H1 (cell line): ENCODE results near the gene UFSP2.

Experiments
- CHD2 ChIP-seq: IDR thresholded peaks from 2 replicates; pipeline ENCODE4 v1.6.1; 2012; ENCODE audit warnings: low read length, improper control_type of control experiment
- EP300 ChIP-seq, 2 experiments: IDR thresholded peaks; 1 replicate in 1 of 2; 2 replicates in 1 of 2; pipeline ENCODE4 v1.6.1; 2011 to 2012; ENCODE audit warnings: low read depth in 2 of 2, low read length in 2 of 2, mild to moderate bottlenecking in 2 of 2, borderline replicate concordance in 1 of 2, inconsistent platforms in 1 of 2, moderate library complexity in 1 of 2
- GABPA ChIP-seq: IDR thresholded peaks from 2 replicates; pipeline ENCODE4 v1.6.1; 2011; ENCODE audit warnings: mild to moderate bottlenecking, low read length, moderate library complexity, borderline replicate concordance; ENCODE audit not compliant: insufficient read depth
- POLR2AphosphoS5 ChIP-seq: IDR thresholded peaks from 2 replicates; pipeline ENCODE4 v1.6.1; 2011; ENCODE audit warnings: low read depth, low read length
- SRF ChIP-seq: IDR thresholded peaks from 2 replicates; pipeline ENCODE4 v1.6.1; 2011; ENCODE audit warnings: mild to moderate bottlenecking, low read depth, low read length, moderate library complexity
- TAF1 ChIP-seq: IDR thresholded peaks from 2 replicates; pipeline ENCODE4 v1.6.1; 2011; ENCODE audit warnings: mild to moderate bottlenecking, low read depth, low read length
- ZNF274 ChIP-seq: IDR thresholded peaks from 2 replicates; pipeline ENCODE4 v1.7.0; 2012; ENCODE audit warnings: low read length, borderline replicate concordance; ENCODE audit errors: extremely low read depth
- TF ChIP-seq, protein P1 (sequence below), 3 experiments: IDR thresholded peaks; 1 replicate in 2 of 3; 2 replicates in 1 of 3; pipeline versions ENCODE4 v1.5.1 to v1.6.1; 2011; ENCODE audit warnings: low read length in 3 of 3, mild to moderate bottlenecking in 3 of 3, inconsistent platforms in 2 of 3, low read depth in 1 of 3, moderate library complexity in 1 of 3; ENCODE audit not compliant: insufficient read depth in 1 of 3; ENCODE audit errors: control extremely low read depth in 1 of 3

- TF ChIP-seq CHD2 (no peak), POLR2AphosphoS5 (no peak), EP300 (IDR thresholded peaks at IDR 0.05; ENCODE audit: borderline replicate concordance in 1 of 2, low read depth in 2 of 2, low read length in 2 of 2) (no peak), SRF (no peak), ZNF274 (no peak), GABPA (no peak), TAF1 (no peak)
- TF ChIP-seq, protein P1, sequence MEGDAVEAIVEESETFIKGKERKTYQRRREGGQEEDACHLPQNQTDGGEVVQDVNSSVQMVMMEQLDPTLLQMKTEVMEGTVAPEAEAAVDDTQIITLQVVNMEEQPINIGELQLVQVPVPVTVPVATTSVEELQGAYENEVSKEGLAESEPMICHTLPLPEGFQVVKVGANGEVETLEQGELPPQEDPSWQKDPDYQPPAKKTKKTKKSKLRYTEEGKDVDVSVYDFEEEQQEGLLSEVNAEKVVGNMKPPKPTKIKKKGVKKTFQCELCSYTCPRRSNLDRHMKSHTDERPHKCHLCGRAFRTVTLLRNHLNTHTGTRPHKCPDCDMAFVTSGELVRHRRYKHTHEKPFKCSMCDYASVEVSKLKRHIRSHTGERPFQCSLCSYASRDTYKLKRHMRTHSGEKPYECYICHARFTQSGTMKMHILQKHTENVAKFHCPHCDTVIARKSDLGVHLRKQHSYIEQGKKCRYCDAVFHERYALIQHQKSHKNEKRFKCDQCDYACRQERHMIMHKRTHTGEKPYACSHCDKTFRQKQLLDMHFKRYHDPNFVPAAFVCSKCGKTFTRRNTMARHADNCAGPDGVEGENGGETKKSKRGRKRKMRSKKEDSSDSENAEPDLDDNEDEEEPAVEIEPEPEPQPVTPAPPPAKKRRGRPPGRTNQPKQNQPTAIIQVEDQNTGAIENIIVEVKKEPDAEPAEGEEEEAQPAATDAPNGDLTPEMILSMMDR (IDR thresholded peaks at IDR 0.05; ENCODE audit: control extremely low read depth in 1 of 3, insufficient read depth in 1 of 3, low read depth in 1 of 3, low read length in 3 of 3): no peak
Measured at GRCh38 chr4:185358514-185358913, 67.2 kb downstream of the UFSP2 start.
